C4-2B (cell line): ENCODE data around the gene FOXK1.

Experiments used
- H3K27ac ChIP-seq: fragments of 450-650 bp; 2 replicates; pipeline ENCODE4 v1.5.1; 2017
- CTCF ChIP-seq: fragments of 450-650 bp; conservative IDR thresholded peaks from 2 replicates; pipeline ENCODE4 v1.5.1; 2017; ENCODE audit warnings: mild to moderate bottlenecking
- ZFX ChIP-seq: fragments of 450-650 bp; IDR thresholded peaks from 2 replicates; pipeline ENCODE4 v1.6.1; 2017

The FOXK1 gene

GRCh38 chr7:4786015-4786414 is 103.9 kb downstream of the FOXK1 start:
- TF ChIP-seq ZFX (no peak), CTCF (no peak)

GRCh38 chr7:4787541-4787940 is 105.4 kb downstream of the FOXK1 start:
- TF ChIP-seq CTCF (no peak), ZFX (no peak)
- no peak overlapping the region for H3K27ac ChIP-seq

More at GRCh38 chr7:4786015-4786414, 103.9 kb downstream of the FOXK1 start:
- H3K27ac ChIP-seq = no peak overlapping the region

GRCh38 chr7:4787947-4788626 is 106.0 kb downstream of the FOXK1 start:
- no peak overlapping the region for H3K27ac ChIP-seq
- no peak for TF ChIP-seq ZFX
- TF ChIP-seq CTCF = no peak

GRCh38 chr7:4788627-4789189 is 106.6 kb downstream of the FOXK1 start:
- H3K27ac ChIP-seq = no peak overlapping the region
- no peak for TF ChIP-seq CTCF
- TF ChIP-seq ZFX = no peak

GRCh38 chr7:4789194-4790077 is 107.3 kb downstream of the FOXK1 start:
- H3K27ac ChIP-seq = no peak overlapping the region
- no peak for TF ChIP-seq CTCF
- TF ChIP-seq ZFX = no peak

GRCh38 chr7:4790078-4790465 is 108.0 kb downstream of the FOXK1 start:
- TF ChIP-seq CTCF (no peak), ZFX (no peak)
- H3K27ac ChIP-seq = no peak overlapping the region

GRCh38 chr7:4790516-4790991 is 108.5 kb downstream of the FOXK1 start:
- no peak overlapping the region for H3K27ac ChIP-seq
- TF ChIP-seq CTCF (no peak), ZFX (no peak)
